NCI-H2227 (cell line): ENCODE results near the gene CST5.
"Not testable (repeated sequence)": the region's sequence is repeated elsewhere in the genome, so short reads cannot be mapped to it uniquely, and the experiment has no call there.

Experiments
- DNase-seq: peaks from one replicate; lab custom pipeline; 2025; ENCODE audit not compliant: unreplicated experiment; lab: John Stamatoyannopoulos, UW

Gene CST5

DNA sequence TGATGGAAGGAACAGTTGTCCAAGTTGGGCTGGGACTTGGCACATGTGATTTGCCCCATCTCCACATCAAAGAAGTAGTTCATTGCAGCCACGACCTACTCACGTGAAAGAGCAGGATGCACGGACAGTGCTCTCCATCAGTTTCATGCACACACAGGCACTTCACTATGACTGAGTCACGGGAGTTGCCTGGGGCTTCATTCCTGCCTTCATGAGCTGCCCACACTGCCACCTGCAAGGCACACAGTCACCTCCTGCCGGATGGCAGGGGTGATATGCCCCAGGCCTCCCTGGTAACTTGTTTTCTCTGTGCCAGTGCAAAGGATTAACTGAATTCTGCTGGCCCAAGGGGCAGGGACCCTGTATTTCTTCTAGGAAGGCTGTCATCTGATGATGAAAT, 22.8 kb downstream of the CST5 start:
- no peak for DNase-seq

DNA sequence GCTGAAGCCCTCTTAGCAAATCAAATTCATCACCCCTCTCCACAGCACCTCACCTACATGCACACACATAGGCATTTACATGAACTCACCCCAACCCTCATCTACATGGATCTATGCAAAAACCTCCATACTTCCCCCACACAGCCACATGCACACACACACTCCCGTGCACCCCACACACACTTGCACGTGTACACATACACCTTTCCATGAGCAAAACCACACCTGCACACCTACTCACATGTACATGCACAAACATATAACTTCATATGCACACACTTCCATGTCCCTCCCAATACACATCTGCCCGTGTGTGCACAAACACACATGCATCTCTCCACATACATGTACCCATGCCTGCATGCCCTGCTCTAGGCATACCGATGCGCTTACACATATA, 23.3 kb downstream of the CST5 start:
- no peak for DNase-seq

- no peak for DNase-seq
These were observed 37.9 kb downstream of the CST5 start for GRCh38 chr20:23841693-23842092.

GRCh38 chr20:23835716-23836115, 43.8 kb downstream of the CST5 start:
- no peak for DNase-seq

DNA sequence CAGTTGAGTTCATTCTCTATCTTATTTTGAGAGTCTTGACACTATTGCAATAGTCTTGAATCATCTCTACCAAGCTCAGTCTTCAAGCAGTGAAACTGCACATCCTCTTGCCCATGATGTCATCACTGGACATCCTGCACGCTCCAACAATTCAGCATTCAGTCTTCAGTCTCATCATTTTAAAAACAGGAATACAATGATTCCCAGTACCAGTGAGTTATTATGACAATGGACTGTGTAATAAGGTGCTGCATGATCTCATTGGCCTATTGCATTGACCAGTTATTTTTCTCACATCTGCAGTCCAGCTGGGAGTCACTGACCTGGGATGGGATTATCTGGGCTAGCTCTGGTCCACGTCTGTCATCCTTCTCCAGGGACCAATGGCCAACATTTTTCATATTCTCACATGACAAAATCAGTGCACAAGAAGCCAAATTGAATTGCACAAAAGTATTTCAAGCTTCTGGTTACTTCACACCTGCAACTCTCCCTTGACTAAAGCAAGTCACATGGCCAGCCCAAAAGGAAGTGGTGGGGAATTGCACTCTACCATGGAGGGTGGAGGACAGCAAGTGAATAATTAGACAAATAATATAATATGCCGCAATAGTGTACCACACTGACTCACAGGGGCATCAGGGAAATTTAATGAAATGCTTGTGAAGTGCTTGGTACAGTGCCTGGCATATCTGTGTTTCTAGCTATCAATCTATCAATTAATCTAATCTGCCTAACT, 46.6 kb downstream of the CST5 start:
- DNase-seq: no peak

DNA sequence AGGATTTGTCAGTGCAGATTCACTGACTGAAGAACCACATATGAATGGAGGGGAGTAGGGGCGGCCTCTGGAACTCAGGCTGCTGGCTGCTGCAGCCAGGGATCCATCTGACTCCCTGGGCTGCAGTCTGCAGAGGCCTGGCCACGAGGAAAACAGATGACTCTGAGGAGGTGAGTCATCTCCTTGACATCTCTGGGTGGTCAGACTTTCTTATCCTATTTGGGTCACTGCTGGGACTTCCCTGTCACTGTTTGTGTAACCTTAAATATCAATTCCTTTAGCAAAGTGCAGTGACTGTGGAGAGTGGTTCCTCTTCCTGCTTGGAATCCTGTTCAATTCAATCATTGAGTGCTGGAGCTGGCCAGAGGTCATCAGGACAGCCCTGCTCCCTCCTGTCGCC, 47.6 kb downstream of the CST5 start:
- DNase-seq: not testable (repeated sequence)

DNA sequence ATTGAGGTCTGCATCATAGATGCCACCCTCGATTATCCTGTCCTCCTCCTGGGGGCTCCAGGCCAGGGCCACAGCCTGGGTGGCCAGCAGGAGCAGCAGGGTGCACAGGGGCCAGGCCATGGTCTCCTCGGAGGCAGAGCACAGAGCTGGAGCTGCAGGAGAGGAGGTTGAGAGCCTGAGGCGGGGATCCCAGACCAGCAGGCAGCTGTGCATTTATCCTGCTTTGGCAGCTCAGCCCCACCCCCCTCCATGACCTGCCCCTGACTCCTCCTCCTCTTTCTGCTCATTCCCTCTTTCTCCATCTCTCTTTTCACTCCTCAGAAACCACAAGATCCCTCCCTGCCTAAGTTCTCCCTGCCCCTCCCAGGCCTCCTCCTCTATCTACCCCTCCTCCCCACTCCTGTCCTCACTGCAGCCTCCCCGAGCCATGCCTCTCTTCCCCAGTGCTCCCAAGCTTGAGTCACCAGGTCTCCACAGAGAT, 53.0 kb downstream of the CST5 start, which contains the start of gene CST2:
Gene CST2 (minus strand): TSS at position 189 of the 481 bp plus-strand sequence. CDS start 69 bp downstream, at position 120.
- no peak for DNase-seq
